ENCODE data around the gene SUV39H1. TPM values are rescaled to one million over a fixed set of nuclear protein-coding genes. Genes with fewer than 3 reads are reported as not detected.

SUV39H1 gene
- total and polyA plus RNA-seq, 9 of the 15 experiments (the other 6 are each of a cell fraction or from before 2014, with no cell fraction given) = 4.7 to 34.7 (median 17.9) TPM

GRCh38 chrX:48649102-48649501 is 47.4 kb upstream of the SUV39H1 start:
- Histone ChIP-seq H3K4me3 (no peak overlapping the region), H2AFZ (ENCODE audit: low read depth, low read length) (no peak overlapping the region), H3K9me1 (ENCODE audit: control insufficient read depth, insufficient read depth, low read length) (no peaks in the 10 kb centered on the region), H3K4me1 (replicated peaks in 1 of 2; ENCODE audit: control insufficient read depth in 2 of 2, insufficient read depth in 2 of 2, low read length in 2 of 2) (no peaks in the 10 kb centered on the region; a peak in 2 of 5 replicates), H3K9ac (ENCODE audit: insufficient read depth in 1 of 2, low read depth in 2 of 2, low read length in 2 of 2) (no peak overlapping the region), H3K36me3 (ENCODE audit: control insufficient read depth, insufficient read depth, low read length) (no peaks in the 10 kb centered on the region), H4K20me1 (replicated peaks; ENCODE audit: control insufficient read depth, insufficient read depth, low read length) (no peaks in the 10 kb centered on the region), H3K27me3 (ENCODE audit: control insufficient read depth in 2 of 2, insufficient read depth in 2 of 2, low read length in 2 of 2) (peaks cover 0 to 4% of the 10 kb centered on the region in 2 experiments; a peak in 1 of 5 replicates), H3K9me3 (replicated peaks; ENCODE audit: control insufficient read depth, insufficient read depth, low read depth, low read length) (no peaks in the 10 kb centered on the region), H3K79me2 (ENCODE audit: control insufficient read depth, insufficient read depth, low read length) (no peaks in the 10 kb centered on the region), H3K4me2 (ENCODE audit: insufficient read depth, low read length) (no peak overlapping the region), H3K27ac (ENCODE audit: extremely low read depth, low read depth, low read length) (no peak overlapping the region)
- ATAC-seq (no peak), DNase-seq (ENCODE audit: extremely low read depth in 1 of 4, low spot score in 3 of 4) (peak in 1 of 4 experiments; percentile 13), FAIRE-seq (no peak)
- BruUV-seq (replicated peaks) = no TSS peak
- CTCF ChIA-PET (ENCODE audit: low intra/inter-chr PET ratio) = no interaction called here
- POLR2A ChIA-PET = no interaction called here
- no peak for TF ChIP-seq ZNF280B (CRISPR knock-in tag; IDR thresholded peaks at IDR 0.05)
- no peak for TF ChIP-seq TARDBP (IDR thresholded peaks at IDR 0.05)
- TF ChIP-seq KDM1A (IDR thresholded peaks at IDR 0.05) = 0 out of 4 replicates have a peak, but pooled peaks of 1 of the 2 experiments have one; percentile 9
- TF ChIP-seq DNMT1 (IDR thresholded peaks at IDR 0.05) = no peak
- TF ChIP-seq ATF3 (IDR thresholded peaks at IDR 0.05) = peak; percentile 70
- TF ChIP-seq ATF3 (CRISPR knock-in tag; conservative IDR thresholded peaks at IDR 0.05) = no peak
- TF ChIP-seq MEIS2 (IDR thresholded peaks at IDR 0.05; ENCODE audit: partially characterized antibody) = peak; percentile 50
- peak; percentile 67; the same call in 1 of the 2 replicates for TF ChIP-seq JUND (IDR thresholded peaks at IDR 0.05; ENCODE audit: borderline replicate concordance, low read depth, low read length)
- TF ChIP-seq JUND (tag; IDR thresholded peaks at IDR 0.05; ENCODE audit: borderline replicate concordance, low read depth, low read length) = no peak; the same call in 2 of the 3 replicates
- 0 out of 2 replicates have a peak, but pooled peaks have one; percentile 7 for TF ChIP-seq CREM (IDR thresholded peaks at IDR 0.05; ENCODE audit: low read depth)
- TF ChIP-seq FOSL1 (tag; conservative IDR thresholded peaks at IDR 0.05) = peak; percentile 41; the same call in 1 of the 2 replicates
- WGBS (ENCODE audit: insufficient coverage, low coverage, missing lambda C conversion rate) = 13% methylated on average over 3 of the region's 3 CpGs
- in situ Hi-C loops (cut with MboI) = loop anchor here (25.0 kb wide), 3 partner anchors 1263 to 1938 kb away; partner anchors contain the start of genes AKAP4, CCNB3 and CLCN5
- intact Hi-C loops (cut with micrococcal nuclease) = loop anchor here (5.0 kb wide), 1 partner anchor 248 kb away; the partner anchor contains the start of genes PQBP1 and TIMM17B

All from K562 (cell line).